GM18498 (cell line): ENCODE data around the gene FAM13A.

Experiments used
- ATAC-seq: cut with Tn5 transposase; IDR thresholded peaks from one replicate; pipeline ENCODE4 v1.9.1; 2021; ENCODE audit warnings: mild to moderate bottlenecking, moderate library complexity; ENCODE audit not compliant: unreplicated experiment

FAM13A gene

DNA sequence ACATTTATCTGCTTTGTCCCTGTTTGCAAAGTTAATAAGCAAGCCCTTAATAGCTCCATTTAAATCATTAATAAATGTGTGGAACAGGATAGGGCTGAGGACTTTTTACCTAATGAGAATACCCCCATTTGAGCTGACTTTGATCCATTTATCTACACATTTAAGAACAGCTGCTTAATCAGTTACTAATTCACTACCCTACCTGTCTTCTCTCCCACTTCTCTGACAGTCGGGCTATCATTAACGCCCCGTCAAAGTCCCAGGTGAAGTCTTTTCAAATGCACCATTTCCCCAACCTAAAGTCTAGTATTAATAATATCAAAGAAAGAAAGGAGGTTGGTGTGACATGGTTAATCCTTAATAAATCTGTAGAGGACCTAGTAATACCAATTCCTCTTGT is 302.2 kb downstream of the FAM13A start:
- ATAC-seq: no peak

DNA sequence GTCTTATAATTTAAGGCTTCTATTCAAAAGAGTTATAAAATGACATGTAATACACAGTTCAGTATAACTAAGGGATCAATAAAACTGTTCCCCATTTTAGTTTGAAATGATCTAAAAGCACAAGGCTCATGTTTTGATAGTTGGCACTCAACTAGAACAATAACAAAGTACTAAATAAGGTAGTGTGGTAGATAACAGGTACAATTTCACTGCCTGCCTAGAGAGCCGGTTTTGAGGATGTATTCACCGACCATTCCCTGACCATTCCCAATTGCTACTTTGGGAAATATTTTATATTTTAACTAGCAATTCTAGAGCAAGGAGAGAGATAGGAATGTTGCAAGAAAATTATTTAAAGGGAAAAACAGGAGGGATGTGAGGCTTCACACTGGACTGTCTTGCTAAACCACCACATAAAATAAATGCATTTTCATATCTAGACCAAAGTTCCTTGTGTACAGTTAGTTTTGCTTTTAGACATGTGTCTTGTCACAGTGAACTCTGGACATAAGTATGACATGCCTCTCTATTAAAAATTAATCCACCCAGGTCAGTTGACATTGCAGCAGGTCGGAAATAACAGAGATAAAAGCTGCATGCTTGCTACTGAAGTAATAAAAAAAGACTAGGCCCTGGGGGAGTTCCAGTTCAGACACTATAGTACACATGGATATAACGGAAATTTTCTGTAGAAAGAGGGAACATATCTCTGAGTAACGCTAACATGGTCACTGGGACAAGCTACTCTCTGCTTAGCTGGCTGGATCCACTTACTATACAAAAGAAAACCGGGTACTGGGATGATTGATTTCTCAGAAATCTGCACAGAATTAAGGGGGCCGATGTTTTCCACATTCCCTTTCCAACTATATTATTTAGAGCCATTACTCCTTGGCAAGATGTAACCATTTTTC is 303.1 kb downstream of the FAM13A start:
- no peak for ATAC-seq

DNA sequence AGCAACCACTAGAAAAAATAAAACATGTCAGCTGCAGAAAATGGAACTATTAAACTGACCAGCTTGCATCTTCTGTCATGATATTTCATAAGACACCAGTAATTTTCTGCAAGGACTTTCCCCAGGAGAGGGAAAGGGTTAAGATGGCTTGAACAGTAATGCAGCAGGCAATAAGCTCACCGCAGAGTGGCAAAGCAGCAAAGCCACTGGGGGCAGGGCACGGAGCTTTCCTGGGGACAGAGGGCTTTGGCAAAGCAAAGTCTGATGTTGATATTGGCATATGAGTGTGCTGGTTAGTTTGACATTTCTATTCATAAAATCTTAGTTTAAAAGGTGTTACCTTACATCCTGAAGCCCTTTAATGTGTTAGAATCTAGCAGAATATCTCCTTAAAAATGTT is 304.2 kb downstream of the FAM13A start:
- ATAC-seq: no peak

DNA sequence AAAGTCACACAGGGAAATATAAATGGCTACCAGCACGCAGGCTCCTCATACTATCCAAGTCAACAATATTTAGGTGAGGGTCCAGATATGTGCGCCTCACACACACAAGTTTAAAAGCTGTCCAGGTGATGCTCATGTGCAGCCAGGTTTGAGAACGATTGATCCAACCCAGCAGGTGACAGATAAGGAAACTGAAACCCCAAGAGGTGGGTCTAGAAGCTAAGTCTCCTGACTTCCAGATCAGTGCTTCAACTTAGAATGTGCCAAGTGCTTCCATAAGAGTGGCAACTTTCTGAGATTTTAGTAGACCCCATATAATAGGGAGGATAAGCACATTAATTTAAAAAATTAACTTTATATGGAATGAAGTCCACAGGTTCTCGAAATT is 304.9 kb downstream of the FAM13A start:
- no peak for ATAC-seq

- no peak for ATAC-seq
Observed at GRCh38 chr4:88751258-88752075, 305.5 kb downstream of the FAM13A start.

GRCh38 chr4:88750369-88750768 is 306.6 kb downstream of the FAM13A start:
- no peak for ATAC-seq

GRCh38 chr4:88747351-88747750 is 309.6 kb downstream of the FAM13A start:
- ATAC-seq: no peak

- ATAC-seq: no peak
Observed at GRCh38 chr4:88746206-88746605, 310.8 kb downstream of the FAM13A start.

DNA sequence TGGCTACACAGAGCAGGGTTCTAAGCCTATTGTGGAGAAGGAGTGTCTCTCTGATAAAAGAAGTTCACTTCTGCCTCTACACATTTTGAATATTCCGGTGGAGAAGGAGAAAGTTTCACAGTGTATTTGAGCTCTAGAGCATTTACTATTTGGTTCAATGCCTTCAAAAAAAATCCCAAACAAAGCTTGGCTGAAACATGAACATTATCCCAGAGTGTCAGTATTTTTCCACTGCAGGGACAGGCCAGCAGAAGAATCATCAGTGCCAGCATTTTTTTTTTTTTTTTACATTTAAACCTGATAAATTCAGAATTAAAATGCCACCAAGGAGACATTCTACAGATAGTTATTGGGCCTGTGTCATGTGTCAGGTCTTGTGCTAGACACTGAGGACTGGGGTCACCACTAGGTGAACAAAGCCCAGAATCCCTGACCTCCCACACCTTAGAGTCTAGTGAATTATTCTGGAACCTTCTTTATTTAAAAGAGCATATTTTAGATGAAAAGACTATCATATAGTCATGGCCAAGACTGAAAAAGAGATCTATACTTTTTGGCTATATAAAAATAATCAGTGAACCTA is 311.3 kb downstream of the FAM13A start:
- ATAC-seq: no peak

GRCh38 chr4:88745175-88745574 is 311.8 kb downstream of the FAM13A start:
- no peak for ATAC-seq

- no peak for ATAC-seq
Observed at GRCh38 chr4:88744609-88745008, 312.4 kb downstream of the FAM13A start.

DNA sequence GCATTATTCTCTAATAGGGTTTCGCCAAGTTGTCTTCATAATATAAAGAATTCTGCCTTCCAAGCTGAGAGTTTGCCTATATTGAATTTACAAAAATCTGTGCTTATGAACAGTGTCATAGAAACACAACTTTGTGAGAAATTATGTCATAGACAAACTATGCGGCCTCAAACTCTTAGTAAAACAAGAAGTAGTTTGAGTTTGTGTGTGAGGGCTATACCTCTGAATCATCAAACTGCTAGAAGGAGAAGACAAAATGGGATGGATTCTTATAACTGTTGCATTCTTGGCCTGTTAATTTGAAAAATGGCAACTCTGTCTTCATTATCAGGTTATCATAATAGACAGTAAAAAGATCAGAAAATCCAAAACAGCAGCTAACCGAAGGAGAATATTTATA is 313.3 kb downstream of the FAM13A start:
- ATAC-seq: no peak

DNA sequence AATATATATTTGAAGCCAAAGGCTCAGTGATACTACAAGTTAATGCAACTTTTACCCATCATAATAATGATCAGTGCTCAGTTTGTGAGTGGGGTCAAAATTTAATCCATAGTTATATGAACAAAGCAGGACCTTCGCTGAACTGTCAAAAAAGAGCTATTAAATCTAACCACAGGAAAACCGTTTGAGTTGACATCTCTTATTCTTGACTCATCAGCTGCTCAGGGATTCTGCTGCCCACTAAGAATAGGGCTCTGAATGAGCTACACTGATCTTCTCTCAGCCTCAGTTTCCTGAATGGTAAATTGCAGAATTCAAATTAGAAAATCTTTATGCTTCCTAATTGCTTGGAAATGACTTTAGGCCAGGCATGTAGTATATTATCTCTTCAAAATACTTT is 314.4 kb downstream of the FAM13A start:
- no peak for ATAC-seq

GRCh38 chr4:88738180-88738579 is 318.8 kb downstream of the FAM13A start:
- no peak for ATAC-seq

DNA sequence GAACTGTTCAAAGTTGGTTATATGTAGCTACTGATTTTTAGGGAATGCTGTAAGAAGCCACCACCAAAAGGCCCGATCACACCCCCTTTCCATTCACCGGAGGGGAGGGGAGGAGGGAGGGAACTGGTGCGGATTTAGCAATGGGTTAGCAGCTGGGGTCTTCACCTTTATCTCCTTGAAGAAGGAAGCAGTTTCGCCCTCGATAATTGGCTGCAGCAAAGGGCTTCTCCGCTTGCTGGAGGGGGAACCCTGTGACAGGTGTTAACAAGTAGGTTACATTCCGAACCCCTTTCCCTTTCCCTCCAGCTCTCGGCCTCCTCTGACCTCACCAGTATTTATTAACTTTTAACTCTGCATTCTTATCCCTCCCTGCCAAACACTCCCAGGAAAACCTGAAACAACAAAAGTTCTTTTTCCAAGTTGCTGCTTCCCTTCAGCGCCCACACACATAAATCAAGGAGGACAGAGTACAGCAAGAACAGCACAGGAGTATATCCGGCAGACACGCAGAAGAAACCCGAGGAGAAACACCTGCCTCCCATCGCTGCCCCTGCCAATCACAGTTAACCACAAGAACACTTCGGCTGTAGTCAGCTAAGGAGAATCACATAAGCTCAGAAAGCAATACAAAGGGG is 319.6 kb downstream of the FAM13A start:
- ATAC-seq: peak; percentile 96

GRCh38 chr4:88736264-88736663 is 320.7 kb downstream of the FAM13A start:
- ATAC-seq: no peak

GRCh38 chr4:88735564-88735963 is 321.4 kb downstream of the FAM13A start:
- ATAC-seq: no peak

DNA sequence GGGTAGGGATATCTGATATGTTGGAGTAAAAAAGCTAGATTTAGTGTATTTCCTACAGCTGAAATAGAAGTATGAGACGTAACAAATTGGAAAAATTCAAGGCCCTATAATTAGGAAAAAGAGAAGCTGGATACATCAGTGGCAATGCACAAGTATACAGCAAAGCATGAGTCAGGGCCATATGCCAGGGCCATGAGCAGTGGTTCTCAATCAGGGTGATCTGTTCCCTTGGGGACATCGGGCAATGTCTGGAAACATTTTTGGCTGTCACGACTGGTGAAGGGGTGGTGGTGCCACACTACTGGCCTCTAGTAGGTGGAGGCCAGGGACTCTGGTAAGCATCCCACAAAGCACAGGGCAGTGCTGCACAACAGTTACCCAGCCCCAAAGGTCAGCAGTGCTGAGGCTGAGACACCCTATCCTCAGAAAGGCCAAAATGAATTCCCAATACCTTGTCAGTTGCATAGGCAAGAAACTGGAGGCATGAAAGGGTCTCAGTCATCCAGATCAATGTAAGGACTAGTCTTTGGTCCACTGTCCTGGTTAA is 322.5 kb downstream of the FAM13A start:
- no peak for ATAC-seq

DNA sequence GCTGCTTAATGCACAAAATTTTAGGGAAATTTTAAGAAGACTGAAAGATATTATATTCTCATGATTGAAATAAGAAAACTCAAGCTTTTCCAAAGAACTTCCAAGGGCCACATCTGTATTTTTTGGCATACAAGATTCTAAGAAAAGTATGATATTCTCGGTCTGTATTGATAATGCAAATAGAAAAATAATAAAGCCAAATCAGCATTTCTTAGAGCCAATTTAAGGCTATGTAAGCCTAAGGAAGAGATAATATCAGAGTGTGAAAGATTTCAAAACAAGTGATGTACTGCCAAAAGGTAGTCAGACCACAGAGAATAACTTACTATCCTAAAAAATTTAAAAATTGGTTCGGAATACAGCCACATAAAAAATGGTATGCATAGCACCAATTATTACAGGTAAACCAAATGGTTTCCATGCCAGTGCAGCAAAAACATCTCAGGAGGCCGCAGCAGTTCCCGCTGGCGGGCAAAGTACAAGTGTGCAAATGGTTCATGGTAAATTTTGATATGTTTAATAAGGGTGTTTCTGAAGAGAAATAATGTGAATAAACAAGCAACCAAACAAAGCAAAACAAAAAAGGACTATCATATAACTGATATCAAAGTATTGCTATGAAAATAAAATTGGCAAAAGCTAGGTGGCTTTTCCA is 324.1 kb downstream of the FAM13A start:
- ATAC-seq: no peak

GRCh38 chr4:88731381-88731780 is 325.6 kb downstream of the FAM13A start:
- no peak for ATAC-seq
